MM.1S (cell line): Measurements from ENCODE around the gene SYCP1.

Experiments used
- CTCF ChIP-seq: fragments of 300-600 bp; sonication (generic); IDR thresholded peaks from 2 replicates; pipeline ENCODE4 v1.5.1; 2016; ENCODE audit warnings: antibody characterized with exemption, low read length, mixed read lengths
- EZH2 ChIP-seq: fragments of 300-600 bp; sonication (generic); optimal IDR thresholded peaks from 2 replicates; pipeline ENCODE3; 2017; ENCODE audit warnings: low read depth, mild to moderate bottlenecking, antibody characterized with exemption, low read length, mixed read lengths
- EZH2phosphoT487 ChIP-seq: fragments of 300-600 bp; sonication (generic); IDR thresholded peaks from 2 replicates; pipeline ENCODE4 v1.6.1; 2018; ENCODE audit warnings: antibody characterized with exemption, low read length

- no peak for TF ChIP-seq CTCF
- no peak for TF ChIP-seq EZH2phosphoT487
- TF ChIP-seq EZH2: no peak
Observed at GRCh38 chr1:114982251-114982650, 127.6 kb downstream of the SYCP1 start.
